A549 (cell line): ENCODE measurements around the gene LNPEP. TPM values are rescaled to one million over a fixed set of nuclear protein-coding genes. Genes with fewer than 3 reads are reported as not detected.

Source experiments
- ATAC-seq, 2 experiments: fragments of 200-7000 bp in 1 of 2; fragments of >200 bp in 1 of 2; cut with Nextera tagmentation in 1 of 2; cut with Tn5 transposase in 1 of 2; 3 replicates each; pipeline versions ENCODE4 v1.8.0 to v1.9.1; 2018 to 2020; ENCODE audit warnings: mild to moderate bottlenecking in 1 of 2, moderate library complexity in 1 of 2
- CTCF ChIA-PET: fragments of 300-600 bp; sonication (Branson Sonifier 250); formaldehyde crosslinking; extraction: SDS; loops from one replicate; lab custom pipeline; 2021; ENCODE audit warnings: antibody characterized with exemption, inconsistent platforms; lab: Yijun Ruan, JAX
- POLR2A ChIA-PET: fragments of 350-600 bp; formaldehyde crosslinking; extraction: SDS; loops from one replicate; lab custom pipeline; 2021; ENCODE audit warnings: antibody characterized with exemption, inconsistent platforms; lab: Yijun Ruan, JAX
- DNase-seq, 2 experiments: peaks; one replicate each; pipeline versions ENCODE4 v3.0.0 to v3.0.0-alpha.2; 2011 to 2016; ENCODE audit warnings: low read depth in 1 of 2, low spot score in 1 of 2
- FAIRE-seq: peaks from 2 replicates; lab custom pipeline; 2011; peaks lifted over from hg19 to GRCh38; lab: Jason Lieb, UNC
- H3K27ac ChIP-seq, 2 experiments: fragments of >200 bp; sonication (Bioruptor Twin); formaldehyde crosslinking; 3 replicates each; pipeline ENCODE4 v1.5.1; 2016 to 2017
- H3K4me1 ChIP-seq: fragments of >200 bp; sonication (Bioruptor Twin); formaldehyde crosslinking; 3 replicates; pipeline ENCODE4 v1.6.1; 2016
- H3K4me2 ChIP-seq: fragments of >200 bp; sonication (Bioruptor Twin); formaldehyde crosslinking; 3 replicates; pipeline ENCODE4 v1.6.1; 2016
- H3K4me3 ChIP-seq: fragments of >200 bp; sonication (Bioruptor Twin); formaldehyde crosslinking; 3 replicates; pipeline ENCODE4 v1.5.1; 2016
- H3K9me3 ChIP-seq: fragments of >200 bp; sonication (Bioruptor Twin); formaldehyde crosslinking; 3 replicates; pipeline ENCODE4 v1.6.1; 2016
- BCL3 ChIP-seq: fragments of >200 bp; sonication (Bioruptor Twin); formaldehyde crosslinking; IDR thresholded peaks from 3 replicates; pipeline ENCODE4 v1.6.1; 2016
- CBX8 ChIP-seq: fragments of 200-600 bp; sonication (generic); IDR thresholded peaks from 2 replicates; pipeline ENCODE4 v1.6.1; 2016
- CHD2 ChIP-seq: fragments of 150-350 bp; IDR thresholded peaks from 2 replicates; pipeline ENCODE4 v1.6.1; 2014; ENCODE audit warnings: low read length; ENCODE audit not compliant: partially characterized antibody
- ESRRA ChIP-seq: fragments of 150-350 bp; IDR thresholded peaks from 2 replicates; pipeline ENCODE4 v1.6.1; 2014; ENCODE audit warnings: mild to moderate bottlenecking, low read length, borderline replicate concordance
- FOSL2 ChIP-seq, 2 experiments: fragments of 450-650 bp in 1 of 2; fragments of >200 bp in 1 of 2; sonication (Bioruptor Twin) in 1 of 2; formaldehyde crosslinking; IDR thresholded peaks; 2 replicates each; pipeline versions ENCODE4 v1.5.0 to v1.6.1; 2016 to 2020; ENCODE audit warnings: mild to moderate bottlenecking in 1 of 2, moderate library complexity in 1 of 2
- FOXS1 ChIP-seq: fragments of 250-450 bp; sonication (Bioruptor Pico); IDR thresholded peaks from 2 replicates; pipeline ENCODE4 v1.5.0; 2020; ENCODE audit warnings: mild to moderate bottlenecking, moderate library complexity
- GATA3 ChIP-seq: IDR thresholded peaks from 2 replicates; pipeline ENCODE4 v1.6.1; 2012; ENCODE audit warnings: borderline replicate concordance
- JUN ChIP-seq, 2 experiments: fragments of >200 bp; sonication (Bioruptor Twin); formaldehyde crosslinking; IDR thresholded peaks; 2 replicates in 1 of 2; 3 replicates in 1 of 2; pipeline ENCODE4 v1.6.1; 2016 to 2017
- MAZ ChIP-seq: fragments of 150-350 bp; IDR thresholded peaks from 2 replicates; pipeline ENCODE4 v1.6.1; 2014; ENCODE audit warnings: antibody characterized with exemption, low read depth, low read length, borderline replicate concordance
- NPAS2 ChIP-seq: fragments of 250-450 bp; sonication (Bioruptor Pico); IDR thresholded peaks from 2 replicates; pipeline ENCODE4 v1.8.0; 2022; ENCODE audit warnings: mild to moderate bottlenecking, moderate library complexity, borderline replicate concordance
- PHF8 ChIP-seq: fragments of 200-600 bp; sonication (generic); IDR thresholded peaks from 2 replicates; pipeline ENCODE4 v1.6.1; 2016; ENCODE audit warnings: low read depth, mild to moderate bottlenecking, antibody characterized with exemption, moderate library complexity, borderline replicate concordance
- POLR2A ChIP-seq: IDR thresholded peaks from 2 replicates; pipeline ENCODE4 v1.6.1; 2012; ENCODE audit warnings: mild to moderate bottlenecking, low read length
- RARB ChIP-seq: fragments of 250-450 bp; sonication (Bioruptor Pico); IDR thresholded peaks from 2 replicates; pipeline ENCODE4 v1.8.0; 2021; ENCODE audit warnings: mild to moderate bottlenecking, moderate library complexity
- RNF2 ChIP-seq: fragments of 200-600 bp; sonication (generic); IDR thresholded peaks from 2 replicates; pipeline ENCODE4 v1.6.1; 2016; ENCODE audit warnings: low read depth, mild to moderate bottlenecking, antibody characterized with exemption, moderate library complexity, borderline replicate concordance
- SMC3 ChIP-seq: fragments of >200 bp; sonication (Bioruptor Twin); formaldehyde crosslinking; IDR thresholded peaks from 3 replicates; pipeline ENCODE4 v1.6.1; 2018; ENCODE audit warnings: inconsistent platforms
- ZFP36 ChIP-seq: fragments of 450-650 bp; IDR thresholded peaks from 2 replicates; pipeline ENCODE4 v1.6.1; 2014; ENCODE audit warnings: borderline replicate concordance; ENCODE audit not compliant: partially characterized antibody
- ZNF302 ChIP-seq: fragments of 250-450 bp; sonication (Bioruptor Pico); IDR thresholded peaks from 2 replicates; pipeline ENCODE4 v1.9.0; 2021; ENCODE audit warnings: inconsistent platforms, mild to moderate bottlenecking, moderate library complexity
- WGBS: methylation state at CpG from one replicate; pipeline ENCODE4 v1.1.6; 2017; ENCODE audit errors: missing lambda C conversion rate; 5-methylcytosine and 5-hydroxymethylcytosine counted together
- polyA plus RNA-seq, 4 experiments: library from polyadenylated mRNA; depleted of rRNA in 3 of 4; stranded (reverse); fragments of >200 nt; fragmentation: RNase III in 1 of 4; extraction: RNeasy Plus Mini Kit Qiagen cat#74134 plus additional on column Dnase treatment in 1 of 4; gene quantifications; 2 replicates in 3 of 4; 3 replicates in 1 of 4; pipeline ENCODE4 v1.2.3, GENCODE V29; 2011 to 2017
- TF ChIP-seq, protein P1 (sequence below): fragments of 250-450 bp; sonication (Bioruptor Pico); IDR thresholded peaks from 2 replicates; pipeline ENCODE4 v1.5.0; 2021; ENCODE audit warnings: mild to moderate bottlenecking, moderate library complexity, borderline replicate concordance

Gene LNPEP
- polyA plus RNA-seq, 2 of the 4 experiments (the other 2 are of a cell fraction) = 5.9 to 19.7 TPM

DNA sequence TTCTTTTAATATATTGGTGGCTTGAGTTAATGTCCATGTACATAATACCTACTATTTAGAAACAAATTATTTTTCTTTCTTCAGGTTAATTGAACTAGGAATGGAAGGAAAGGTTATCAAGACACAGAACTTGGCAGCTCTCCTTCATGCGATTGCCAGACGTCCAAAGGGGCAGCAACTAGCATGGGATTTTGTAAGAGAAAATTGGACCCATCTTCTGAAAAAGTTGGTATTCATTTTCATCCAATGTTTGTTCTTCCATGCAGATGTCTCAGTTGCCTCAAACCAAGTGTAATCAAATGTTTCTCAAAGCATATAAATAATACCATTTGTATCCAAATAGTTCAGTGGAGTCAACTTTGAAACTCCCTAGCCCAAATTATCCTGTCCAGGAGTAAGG, 22.6 kb upstream of the LNPEP start:
- Histone ChIP-seq H3K4me3 (no peak overlapping the region), H3K4me2 (no peak overlapping the region), H3K4me1 (no peaks in the 10 kb centered on the region), H3K9me3 (no peaks in the 10 kb centered on the region), H3K27ac (no peak overlapping the region)
- DNase-seq (no peak), FAIRE-seq (no peak), ATAC-seq (no peak)
- CTCF ChIA-PET = interaction anchor here (1.2 kb wide), 1 partner anchor 45 kb away, joined by 5 read pairs; no protein-coding TSS in a partner anchor
- POLR2A ChIA-PET = no interaction called here
- 81% methylated on average over 2 of the region's 2 CpGs for WGBS
- TF ChIP-seq ZNF302 (CRISPR knock-in tag) = no peak
- TF ChIP-seq, protein P1, sequence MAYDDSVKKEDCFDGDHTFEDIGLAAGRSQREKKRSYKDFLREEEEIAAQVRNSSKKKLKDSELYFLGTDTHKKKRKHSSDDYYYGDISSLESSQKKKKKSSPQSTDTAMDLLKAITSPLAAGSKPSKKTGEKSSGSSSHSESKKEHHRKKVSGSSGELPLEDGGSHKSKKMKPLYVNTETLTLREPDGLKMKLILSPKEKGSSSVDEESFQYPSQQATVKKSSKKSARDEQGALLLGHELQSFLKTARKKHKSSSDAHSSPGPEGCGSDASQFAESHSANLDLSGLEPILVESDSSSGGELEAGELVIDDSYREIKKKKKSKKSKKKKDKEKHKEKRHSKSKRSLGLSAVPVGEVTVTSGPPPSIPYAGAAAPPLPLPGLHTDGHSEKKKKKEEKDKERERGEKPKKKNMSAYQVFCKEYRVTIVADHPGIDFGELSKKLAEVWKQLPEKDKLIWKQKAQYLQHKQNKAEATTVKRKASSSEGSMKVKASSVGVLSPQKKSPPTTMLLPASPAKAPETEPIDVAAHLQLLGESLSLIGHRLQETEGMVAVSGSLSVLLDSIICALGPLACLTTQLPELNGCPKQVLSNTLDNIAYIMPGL (CRISPR knock-in tag) = no peak
- no peak for TF ChIP-seq POLR2A
- no peak for TF ChIP-seq GATA3
- TF ChIP-seq FOSL2 (IDR thresholded peaks at IDR 0.05) = no peak
- TF ChIP-seq FOSL2 (CRISPR knock-in tag; IDR thresholded peaks at IDR 0.05) = no peak

DNA sequence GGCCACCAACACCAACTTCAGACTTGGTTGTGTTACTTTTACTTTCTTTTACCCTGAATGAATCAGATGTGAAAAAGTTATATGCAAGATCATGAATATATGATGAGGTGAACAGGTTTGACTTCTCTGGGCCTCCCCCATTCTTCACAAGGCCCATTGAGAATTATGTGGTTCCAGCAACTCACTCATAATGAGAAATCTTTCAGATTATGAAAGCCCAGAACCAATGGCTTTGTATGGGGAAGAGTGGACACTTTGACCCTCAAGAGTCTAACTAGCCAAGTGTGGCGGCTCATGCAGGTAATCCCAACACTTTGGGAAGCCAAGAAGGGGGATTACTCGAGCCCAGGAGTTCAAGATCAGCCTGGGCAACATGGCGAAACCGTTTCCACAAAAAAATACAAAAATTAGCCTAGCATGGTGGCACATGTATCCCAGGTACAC, 16.1 kb upstream of the LNPEP start:
- no peak for DNase-seq
- H3K4me2 ChIP-seq = no peak overlapping the region
- no peak overlapping the region for H3K4me3 ChIP-seq
- H3K27ac ChIP-seq = no peak overlapping the region
- no peaks in the 10 kb centered on the region for H3K9me3 ChIP-seq
- CTCF ChIA-PET = no interaction called here
- WGBS = 60% methylated on average over 4 of the region's 4 CpGs
- no peak for ATAC-seq
- TF ChIP-seq CBX8 (no peak), ESRRA (no peak), FOSL2 (IDR thresholded peaks at IDR 0.05) (no peak), FOSL2 (CRISPR knock-in tag; IDR thresholded peaks at IDR 0.05) (no peak), ZFP36 (no peak), SMC3 (no peak), CHD2 (no peak), BCL3 (no peak)
- POLR2A ChIA-PET = no interaction called here
- H3K4me1 ChIP-seq = no peaks in the 10 kb centered on the region
- FAIRE-seq = no peak

- ChIA-PET CTCF (interaction anchor here (0.9 kb wide), 1 partner anchor 17 kb away, joined by 3 read pairs; no protein-coding TSS in a partner anchor), POLR2A (no interaction called here)
- FAIRE-seq = no peak
- no peak for TF ChIP-seq RARB
- TF ChIP-seq JUN (IDR thresholded peaks at IDR 0.05) = no peak
- TF ChIP-seq POLR2A = no peak
- Histone ChIP-seq H3K4me2 (no peak overlapping the region), H3K4me3 (no peak overlapping the region), H3K9me3 (no peaks in the 10 kb centered on the region), H3K27ac (no peak overlapping the region), H3K4me1 (no peaks in the 10 kb centered on the region)
- no peak for DNase-seq
- no peak for ATAC-seq
- WGBS = 72% methylated on average over 3 of the region's 3 CpGs
Observed at GRCh38 chr5:96920744-96921355, 15.0 kb upstream of the LNPEP start.

DNA sequence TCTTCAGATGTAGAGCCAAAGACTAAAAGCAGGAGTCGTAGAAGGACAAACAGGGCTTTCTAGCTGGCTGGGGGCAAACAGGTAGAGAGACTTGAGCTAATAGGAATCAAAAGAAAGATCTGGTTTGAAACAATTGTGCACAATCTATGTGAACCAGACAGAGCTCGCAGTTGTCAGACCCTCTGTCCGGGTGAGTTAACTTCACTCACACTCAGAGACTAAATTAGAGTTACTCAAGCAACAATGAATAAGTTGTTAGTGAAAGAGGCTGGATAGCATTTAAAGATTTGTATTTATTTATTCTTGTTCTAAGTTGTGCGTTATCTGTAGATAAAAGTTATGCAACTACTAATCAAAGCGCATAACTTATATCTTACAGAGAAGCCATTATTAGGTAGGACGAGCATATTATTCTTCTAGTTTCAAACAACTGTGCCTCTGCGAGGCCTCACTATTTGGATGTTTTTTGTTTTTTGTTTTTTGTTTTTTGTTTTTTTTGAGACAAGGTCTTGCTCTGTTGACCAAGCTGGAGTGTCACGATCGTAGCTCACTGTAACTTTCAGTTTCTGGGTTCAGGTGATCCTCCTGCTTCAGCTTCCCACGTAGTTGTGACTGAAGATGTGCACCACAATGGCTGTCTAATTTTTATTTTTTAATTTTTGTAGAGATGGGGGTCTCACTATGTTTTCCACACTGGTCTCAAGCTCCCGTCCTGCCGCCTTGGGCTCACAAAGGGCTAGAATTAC, 13.2 kb upstream of the LNPEP start:
- no peaks in the 10 kb centered on the region for H3K4me1 ChIP-seq
- ATAC-seq = no peak
- ChIA-PET POLR2A (interaction anchor here (0.6 kb wide), 1 partner anchor 115 kb away, joined by 3 read pairs; the partner anchor contains the start of gene ERAP1), CTCF (no interaction called here)
- 91% methylated on average over 12 of the region's 12 CpGs for WGBS
- H3K4me2 ChIP-seq = no peak overlapping the region
- no peak overlapping the region for H3K4me3 ChIP-seq
- H3K9me3 ChIP-seq = no peaks in the 10 kb centered on the region
- TF ChIP-seq ZFP36 = no peak
- TF ChIP-seq MAZ = no peak
- TF ChIP-seq GATA3 = no peak
- no peak for TF ChIP-seq PHF8
- no peak for TF ChIP-seq FOXS1 (CRISPR knock-in tag)
- no peak for TF ChIP-seq RNF2
- no peak for TF ChIP-seq NPAS2 (CRISPR knock-in tag)
- DNase-seq = no peak
- no peak for FAIRE-seq
- no peak overlapping the region for H3K27ac ChIP-seq
